ENCODE results near the gene DIP2C. TPM values are rescaled to one million over a fixed set of nuclear protein-coding genes. Genes with fewer than 3 reads are reported as not detected.
A peak's percentile ranks its signal among the peaks of the same experiment; 100 is the strongest.
"Not testable (repeated sequence)": the region's sequence is repeated elsewhere in the genome, so short reads cannot be mapped to it uniquely, and the experiment has no call there.

The DIP2C gene
- total RNA-seq, 2 donors from 2014 or later = 9.6 to 11.9 TPM

DNA sequence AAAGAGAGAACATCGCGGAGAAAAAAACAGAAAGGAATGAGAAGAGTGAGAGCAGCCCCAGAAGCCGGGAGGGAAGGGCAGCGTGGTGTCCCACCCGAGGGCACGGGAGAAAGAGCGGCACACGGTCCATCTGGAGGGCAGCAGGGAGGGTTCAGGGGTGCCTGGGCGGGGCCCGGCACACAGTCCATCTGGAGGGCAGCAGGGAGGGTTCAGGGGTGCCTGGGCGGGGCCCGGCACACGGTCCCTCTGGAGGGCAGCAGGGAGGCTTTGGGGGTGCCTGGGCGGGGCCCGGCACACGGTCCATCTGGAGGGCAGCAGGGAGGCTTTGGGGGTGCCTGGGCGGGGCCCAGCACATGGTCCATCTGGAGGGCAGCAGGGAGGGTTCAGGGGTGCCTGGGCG lies 381.8 kb downstream of the DIP2C start:
- DNase-seq (no peak), ATAC-seq (no peak)
- H3K4me3 ChIP-seq = no peak overlapping the region
- WGBS, 2 donors = 75 to 85% methylated on average over 17 to 18 of the region's 18 CpGs
- no peaks in the 10 kb centered on the region for H3K9me3 ChIP-seq
- H3K36me3 ChIP-seq (replicated peaks in 1 of 2; ENCODE audit: insufficient read depth in 1 of 2, low read depth in 2 of 2) = no peaks in the 10 kb centered on the region
- H3K27ac ChIP-seq = peak overlapping the region; percentile 77 to 90 (median 86)
- H3K4me1 ChIP-seq = peaks cover 59% of the 10 kb centered on the region
- no peaks in the 10 kb centered on the region for H3K27me3 ChIP-seq
- no peak for TF ChIP-seq POLR2A (IDR thresholded peaks at IDR 0.05)
- TF ChIP-seq, protein P1, sequence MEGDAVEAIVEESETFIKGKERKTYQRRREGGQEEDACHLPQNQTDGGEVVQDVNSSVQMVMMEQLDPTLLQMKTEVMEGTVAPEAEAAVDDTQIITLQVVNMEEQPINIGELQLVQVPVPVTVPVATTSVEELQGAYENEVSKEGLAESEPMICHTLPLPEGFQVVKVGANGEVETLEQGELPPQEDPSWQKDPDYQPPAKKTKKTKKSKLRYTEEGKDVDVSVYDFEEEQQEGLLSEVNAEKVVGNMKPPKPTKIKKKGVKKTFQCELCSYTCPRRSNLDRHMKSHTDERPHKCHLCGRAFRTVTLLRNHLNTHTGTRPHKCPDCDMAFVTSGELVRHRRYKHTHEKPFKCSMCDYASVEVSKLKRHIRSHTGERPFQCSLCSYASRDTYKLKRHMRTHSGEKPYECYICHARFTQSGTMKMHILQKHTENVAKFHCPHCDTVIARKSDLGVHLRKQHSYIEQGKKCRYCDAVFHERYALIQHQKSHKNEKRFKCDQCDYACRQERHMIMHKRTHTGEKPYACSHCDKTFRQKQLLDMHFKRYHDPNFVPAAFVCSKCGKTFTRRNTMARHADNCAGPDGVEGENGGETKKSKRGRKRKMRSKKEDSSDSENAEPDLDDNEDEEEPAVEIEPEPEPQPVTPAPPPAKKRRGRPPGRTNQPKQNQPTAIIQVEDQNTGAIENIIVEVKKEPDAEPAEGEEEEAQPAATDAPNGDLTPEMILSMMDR (IDR thresholded peaks at IDR 0.05) = no peak
- intact Hi-C loops (cut with DNase I) = no loop called here

DNA sequence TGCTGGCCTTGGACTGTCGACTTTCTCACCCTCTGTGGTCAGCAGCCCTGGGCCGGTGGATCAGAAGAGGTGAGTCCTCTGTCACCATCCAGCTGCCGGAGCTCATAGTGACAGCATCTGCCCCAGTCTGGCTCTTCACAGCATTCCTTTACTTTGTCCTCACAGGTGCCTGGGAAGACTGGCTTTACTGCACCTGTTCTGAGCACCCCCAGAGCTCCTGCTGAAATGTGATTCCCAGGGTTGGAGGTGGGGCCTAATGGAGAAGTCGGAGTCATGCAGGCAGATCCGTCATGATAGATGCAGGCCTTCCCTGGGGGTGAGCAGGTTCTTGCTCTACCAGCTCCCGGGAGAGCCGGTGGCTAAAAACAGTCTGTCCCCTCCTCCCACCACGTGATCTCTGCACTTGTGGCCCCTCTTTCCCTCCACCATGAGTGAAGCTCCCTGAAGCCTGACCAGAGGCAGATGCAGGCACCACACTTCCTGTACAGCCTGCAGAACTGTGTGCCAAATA lies 382.7 kb downstream of the DIP2C start:
- 27 to 36% methylated on average over 8 of the region's 8 CpGs for WGBS, 2 donors
- H3K4me1 ChIP-seq = peaks cover 50% of the 10 kb centered on the region
- H3K4me3 ChIP-seq = no peak overlapping the region
- no peaks in the 10 kb centered on the region for H3K9me3 ChIP-seq
- DNase-seq = peak; percentile 52 to 79 (median 72)
- peak; percentile 45 for ATAC-seq
- intact Hi-C loops (cut with DNase I) = no loop called here
- TF ChIP-seq, protein P1 (IDR thresholded peaks at IDR 0.05) = no peak
- TF ChIP-seq POLR2A (IDR thresholded peaks at IDR 0.05) = peak in 1 of 3 donors; percentile 39
- no peaks in the 10 kb centered on the region for H3K36me3 ChIP-seq (replicated peaks in 1 of 2; ENCODE audit: insufficient read depth in 1 of 2, low read depth in 2 of 2)
- H3K27ac ChIP-seq = peak overlapping the region; percentile 0 to 90 (median 86)
- H3K27me3 ChIP-seq = no peaks in the 10 kb centered on the region

DNA sequence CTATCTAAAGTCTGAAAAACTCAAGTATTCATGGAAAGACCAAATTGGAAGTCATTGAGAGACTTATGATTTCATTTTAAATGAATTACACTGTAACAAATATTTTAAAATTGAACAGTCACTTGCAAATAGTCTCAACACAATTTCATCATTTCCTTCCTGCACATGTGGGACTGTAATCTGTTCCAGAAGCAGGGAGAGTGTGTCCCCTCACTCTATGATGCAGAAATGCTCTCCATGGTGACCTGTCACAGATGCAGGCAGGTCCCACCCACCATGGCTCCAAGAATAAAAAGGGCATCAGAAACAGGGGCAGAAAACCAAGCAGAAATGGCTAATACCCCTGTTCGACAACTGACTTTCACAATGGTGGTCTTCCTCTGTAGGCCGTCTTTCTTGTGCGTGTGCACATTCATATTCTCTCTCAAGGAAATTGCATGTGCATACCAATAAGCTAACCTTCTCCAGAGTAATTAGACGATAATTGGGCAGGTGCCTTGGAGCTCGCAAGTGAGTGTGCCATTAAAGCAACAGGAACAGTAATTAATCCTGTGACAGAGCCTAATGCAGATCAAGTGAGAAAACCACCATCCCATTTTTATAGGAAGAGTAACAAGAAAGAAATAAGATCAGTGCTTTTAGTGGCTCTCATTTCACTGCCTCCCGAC lies 383.3 kb downstream of the DIP2C start:
- WGBS, 2 donors = 41 to 53% methylated on average over 6 of the region's 6 CpGs
- no peaks in the 10 kb centered on the region for H3K27me3 ChIP-seq
- intact Hi-C loops (cut with DNase I) = no loop called here
- H3K9me3 ChIP-seq = no peaks in the 10 kb centered on the region
- H3K4me3 ChIP-seq = no peak overlapping the region
- TF ChIP-seq, protein P1 (IDR thresholded peaks at IDR 0.05) = no peak
- TF ChIP-seq POLR2A (IDR thresholded peaks at IDR 0.05) = no peak
- peak overlapping the region; percentile 0 to 90 (median 86) for H3K27ac ChIP-seq
- H3K4me1 ChIP-seq = peaks cover 44% of the 10 kb centered on the region
- H3K36me3 ChIP-seq (replicated peaks in 1 of 2; ENCODE audit: insufficient read depth in 1 of 2, low read depth in 2 of 2) = no peaks in the 10 kb centered on the region
- no peak for ATAC-seq
- DNase-seq = no peak

DNA sequence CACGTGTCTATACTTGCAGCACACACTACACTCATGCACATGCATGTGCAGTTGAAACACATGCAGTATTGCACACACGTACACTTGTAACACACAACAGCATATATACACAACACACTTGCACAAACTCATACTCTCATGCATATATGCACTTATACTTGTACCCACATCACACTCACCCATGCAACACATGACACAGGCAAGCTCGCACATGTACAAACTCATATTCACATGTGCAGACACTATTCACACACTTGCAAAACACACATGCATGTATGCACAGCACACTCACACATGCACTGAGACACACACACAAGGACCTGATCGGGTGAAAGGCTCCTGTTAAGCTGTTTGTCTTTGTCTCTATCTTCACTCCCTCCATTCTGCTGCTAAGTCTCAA lies 384.4 kb downstream of the DIP2C start:
- Histone ChIP-seq H3K36me3 (replicated peaks in 1 of 2; ENCODE audit: insufficient read depth in 1 of 2, low read depth in 2 of 2) (no peaks in the 10 kb centered on the region), H3K4me1 (peaks cover 40% of the 10 kb centered on the region), H3K9me3 (no peaks in the 10 kb centered on the region), H3K4me3 (no peak overlapping the region), H3K27ac (no peak overlapping the region), H3K27me3 (no peaks in the 10 kb centered on the region)
- 96 to 97% methylated on average over 4 of the region's 4 CpGs for WGBS, 2 donors
- intact Hi-C loops (cut with DNase I) = no loop called here
- ATAC-seq (no peak), DNase-seq (no peak)
- TF ChIP-seq, protein P1 (IDR thresholded peaks at IDR 0.05) = no peak
- no peak for TF ChIP-seq POLR2A (IDR thresholded peaks at IDR 0.05)

DNA sequence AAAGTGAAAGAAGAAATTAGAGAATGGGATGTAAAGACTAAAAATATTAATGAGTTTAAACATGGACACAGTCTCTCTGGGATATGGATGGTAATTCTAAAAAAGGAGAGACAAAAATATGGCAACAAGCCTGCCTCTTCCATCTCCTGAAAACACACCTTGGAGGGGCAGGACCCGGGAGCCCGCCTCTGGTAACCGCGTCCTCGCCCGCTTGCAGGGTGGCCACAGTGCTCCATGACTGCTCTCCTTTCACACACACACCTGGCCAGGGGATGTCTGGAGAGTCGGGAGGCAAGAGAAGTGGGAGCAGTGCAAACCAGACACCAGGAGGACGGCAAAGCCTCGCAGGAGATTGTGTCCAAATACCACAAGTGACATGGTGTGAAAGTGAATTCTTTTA lies 387.9 kb downstream of the DIP2C start:
- TF ChIP-seq, protein P1 (IDR thresholded peaks at IDR 0.05) = no peak
- no peak for TF ChIP-seq POLR2A (IDR thresholded peaks at IDR 0.05)
- peaks cover 6% of the 10 kb centered on the region for H3K4me1 ChIP-seq
- no peak overlapping the region for H3K27ac ChIP-seq
- no peaks in the 10 kb centered on the region for H3K9me3 ChIP-seq
- no peak overlapping the region for H3K4me3 ChIP-seq
- ATAC-seq (no peak), DNase-seq (no peak)
- H3K36me3 ChIP-seq (replicated peaks in 1 of 2; ENCODE audit: insufficient read depth in 1 of 2, low read depth in 2 of 2) = no peaks in the 10 kb centered on the region
- no peaks in the 10 kb centered on the region for H3K27me3 ChIP-seq
- intact Hi-C loops (cut with DNase I) = no loop called here
- WGBS, 2 donors = 97 to 98% methylated on average over 9 of the region's 9 CpGs

DNA sequence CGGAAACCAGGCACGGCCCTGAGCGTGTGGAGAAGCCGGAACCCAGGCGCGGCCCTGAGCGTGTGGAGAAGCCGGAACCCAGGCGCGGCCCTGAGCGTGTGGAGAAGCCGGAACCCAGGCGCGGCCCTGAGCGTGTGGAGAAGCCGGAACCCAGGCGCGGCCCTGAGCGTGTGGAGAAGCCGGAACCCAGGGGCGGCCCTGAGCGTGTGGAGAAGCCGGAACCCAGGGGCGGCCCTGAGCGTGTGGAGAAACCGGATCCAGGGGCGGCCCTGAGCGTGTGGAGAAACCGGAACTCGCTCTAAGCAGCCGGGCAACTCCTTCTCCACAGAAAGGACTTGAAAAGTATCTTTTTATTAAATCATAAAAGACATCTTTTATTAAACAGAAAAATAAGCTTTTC lies 388.9 kb downstream of the DIP2C start:
- H3K27ac ChIP-seq; H3K9me3 ChIP-seq; H3K36me3 ChIP-seq (replicated peaks in 1 of 2; ENCODE audit: insufficient read depth in 1 of 2, low read depth in 2 of 2); ATAC-seq; DNase-seq; intact Hi-C loops (cut with DNase I); H3K27me3 ChIP-seq; H3K4me3 ChIP-seq; H3K4me1 ChIP-seq: not testable (repeated sequence)
- whole genome bisulfite sequencing, 2 donors = 95 to 98% methylated on average over 31 of the region's 31 CpGs
